GM21825 (cell line): ENCODE measurements around the gene ATXN7L2.

ENCODE experiments used
- ATAC-seq: cut with Tn5 transposase; IDR thresholded peaks from one replicate; pipeline ENCODE4 v1.9.1; 2021; ENCODE audit warnings: mild to moderate bottlenecking, moderate library complexity; ENCODE audit not compliant: unreplicated experiment

Gene ATXN7L2

DNA sequence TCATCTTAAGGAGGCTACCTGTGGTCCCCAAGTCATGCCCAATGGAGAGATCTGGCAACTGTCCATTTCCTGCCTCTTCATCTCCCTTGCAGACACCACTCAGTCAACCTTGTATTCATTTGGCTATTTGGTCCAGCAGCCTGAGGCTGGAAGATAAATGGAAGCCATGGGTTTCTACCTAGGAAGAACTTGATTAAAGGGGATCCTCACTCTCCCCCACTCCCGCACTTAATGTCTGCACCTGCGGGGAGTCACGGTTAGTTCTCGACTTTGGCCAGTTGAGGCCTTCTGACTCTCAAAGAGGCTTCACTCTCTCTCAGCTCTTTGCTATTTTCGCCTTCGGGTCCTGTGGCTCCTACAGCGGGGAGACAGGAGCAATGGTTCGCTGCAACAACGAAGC, 8.4 kb upstream of the ATXN7L2 start:
- no peak for ATAC-seq

DNA sequence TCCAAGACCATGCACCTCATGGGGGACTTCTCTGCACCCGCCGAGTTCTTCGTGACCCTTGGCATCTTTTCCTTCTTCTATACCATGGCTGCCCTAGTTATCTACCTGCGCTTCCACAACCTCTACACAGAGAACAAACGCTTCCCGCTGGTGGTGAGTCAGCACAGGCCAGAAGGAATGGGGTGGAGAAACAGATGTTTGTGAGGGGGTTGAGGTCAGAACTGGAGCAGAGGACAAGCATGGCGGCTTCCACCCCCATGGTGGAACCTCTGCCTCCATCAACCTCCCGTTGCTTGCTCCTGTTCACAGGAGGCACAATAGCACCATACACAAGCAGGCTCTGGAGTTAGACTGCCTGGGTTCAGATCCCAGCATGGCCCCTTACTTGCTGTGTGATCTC, 6.9 kb upstream of the ATXN7L2 start:
- no peak for ATAC-seq

DNA sequence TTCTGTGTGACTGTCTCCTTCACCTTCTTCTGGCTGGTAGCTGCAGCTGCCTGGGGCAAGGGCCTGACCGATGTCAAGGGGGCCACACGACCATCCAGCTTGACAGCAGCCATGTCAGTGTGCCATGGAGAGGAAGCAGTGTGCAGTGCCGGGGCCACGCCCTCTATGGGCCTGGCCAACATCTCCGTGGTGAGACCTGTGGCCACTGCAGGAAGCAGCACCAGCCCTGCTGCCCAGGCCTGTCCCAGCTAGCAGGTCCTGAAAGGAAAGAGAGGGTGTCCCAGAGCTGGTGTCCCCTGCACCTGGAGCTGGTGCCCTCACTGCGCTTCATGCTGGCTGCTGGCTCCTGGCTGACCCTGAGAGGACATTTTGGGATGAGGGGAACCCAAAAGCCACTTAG, 5.9 kb upstream of the ATXN7L2 start:
- no peak for ATAC-seq

DNA sequence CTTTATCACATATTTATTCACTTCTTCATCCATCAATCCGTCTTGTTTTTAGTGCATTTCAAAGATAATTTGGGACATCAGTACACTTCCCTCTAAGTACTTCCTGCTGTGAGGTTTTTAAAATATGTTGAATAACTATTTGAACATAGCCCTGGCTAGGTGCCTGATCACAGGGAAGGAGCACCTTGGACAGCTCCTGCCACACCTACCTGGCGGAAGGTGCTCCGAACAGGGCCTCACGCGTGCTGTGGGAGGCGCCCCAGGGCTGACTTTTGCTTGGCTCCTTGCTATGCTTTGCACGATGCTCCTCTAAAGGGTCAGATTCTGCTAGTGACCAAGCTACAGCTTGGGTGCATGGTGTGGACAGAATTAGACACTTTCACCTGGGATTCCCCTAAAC, 4.9 kb upstream of the ATXN7L2 start:
- ATAC-seq: no peak

DNA sequence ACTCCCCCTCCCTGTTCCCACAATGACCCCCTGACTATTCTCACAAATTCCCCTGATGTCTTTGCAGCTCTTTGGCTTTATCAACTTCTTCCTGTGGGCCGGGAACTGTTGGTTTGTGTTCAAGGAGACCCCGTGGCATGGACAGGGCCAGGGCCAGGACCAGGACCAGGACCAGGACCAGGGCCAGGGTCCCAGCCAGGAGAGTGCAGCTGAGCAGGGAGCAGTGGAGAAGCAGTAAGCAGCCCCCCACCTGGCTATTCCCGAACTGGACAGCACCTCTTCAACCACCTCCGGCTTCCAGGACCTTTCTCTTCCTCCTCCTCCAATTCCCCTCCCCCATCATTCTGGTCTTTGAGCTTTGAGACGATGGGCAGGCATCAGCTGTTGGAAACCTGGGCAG, 4.4 kb upstream of the ATXN7L2 start:
- ATAC-seq: no peak

DNA sequence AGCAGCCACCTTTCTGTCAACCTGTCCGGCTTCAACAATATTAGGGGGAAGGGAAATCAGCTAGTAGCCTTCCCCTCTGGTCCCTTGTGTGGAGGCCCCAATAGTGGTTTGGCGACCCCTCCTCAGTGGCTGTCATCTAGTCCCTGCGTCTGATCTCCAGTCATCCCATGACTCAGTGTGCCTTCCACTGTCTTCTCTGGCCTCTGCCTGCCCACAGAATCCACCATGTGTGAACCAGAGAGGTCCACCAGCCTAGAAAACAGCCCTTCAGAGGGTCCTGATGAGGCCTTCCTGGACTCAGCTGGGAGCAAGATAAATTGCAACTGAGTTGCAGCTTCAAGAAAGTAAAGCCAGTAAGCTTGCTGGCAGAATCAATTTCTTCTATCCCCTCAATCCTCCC, 3.8 kb upstream of the ATXN7L2 start:
- ATAC-seq: no peak

DNA sequence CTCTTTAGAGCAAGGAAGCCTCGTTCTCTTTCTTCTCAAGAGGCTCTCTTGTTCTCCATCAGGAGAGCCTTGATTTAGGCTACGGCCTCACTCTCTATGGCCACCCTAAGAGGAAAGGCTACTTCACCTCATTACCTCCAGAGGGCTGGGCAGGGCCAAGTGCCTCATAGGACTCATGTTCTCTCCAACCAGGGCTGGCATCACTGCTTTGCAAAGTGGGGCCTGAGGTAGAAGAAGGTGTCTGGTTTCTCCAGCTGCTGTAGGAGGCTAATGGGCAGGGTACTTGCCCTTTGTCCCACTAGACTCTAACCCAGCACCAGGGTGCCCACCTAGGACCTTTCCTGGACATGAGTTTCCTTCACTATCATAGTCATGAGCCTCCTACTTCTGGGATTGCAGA, 2.1 kb upstream of the ATXN7L2 start:
- no peak for ATAC-seq

DNA sequence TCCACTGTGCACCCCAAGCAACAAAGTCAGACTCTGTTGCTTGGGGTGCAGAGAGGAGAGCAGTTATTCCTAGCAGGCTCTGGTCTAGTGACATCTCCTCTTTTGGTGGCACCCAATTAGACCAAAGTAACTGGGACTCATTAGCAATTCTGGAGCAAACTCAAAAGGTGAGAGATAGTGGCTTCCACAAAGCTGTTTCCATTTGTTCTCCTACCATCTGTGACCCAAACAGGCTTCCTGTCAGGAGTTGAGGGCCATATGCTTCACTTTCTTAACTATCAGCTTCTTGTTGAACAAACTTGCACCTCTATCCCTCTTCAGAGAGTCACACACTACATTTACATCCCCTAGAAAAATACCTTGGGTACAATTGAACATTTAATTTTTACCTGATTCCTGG, 1.5 kb upstream of the ATXN7L2 start:
- no peak for ATAC-seq

DNA sequence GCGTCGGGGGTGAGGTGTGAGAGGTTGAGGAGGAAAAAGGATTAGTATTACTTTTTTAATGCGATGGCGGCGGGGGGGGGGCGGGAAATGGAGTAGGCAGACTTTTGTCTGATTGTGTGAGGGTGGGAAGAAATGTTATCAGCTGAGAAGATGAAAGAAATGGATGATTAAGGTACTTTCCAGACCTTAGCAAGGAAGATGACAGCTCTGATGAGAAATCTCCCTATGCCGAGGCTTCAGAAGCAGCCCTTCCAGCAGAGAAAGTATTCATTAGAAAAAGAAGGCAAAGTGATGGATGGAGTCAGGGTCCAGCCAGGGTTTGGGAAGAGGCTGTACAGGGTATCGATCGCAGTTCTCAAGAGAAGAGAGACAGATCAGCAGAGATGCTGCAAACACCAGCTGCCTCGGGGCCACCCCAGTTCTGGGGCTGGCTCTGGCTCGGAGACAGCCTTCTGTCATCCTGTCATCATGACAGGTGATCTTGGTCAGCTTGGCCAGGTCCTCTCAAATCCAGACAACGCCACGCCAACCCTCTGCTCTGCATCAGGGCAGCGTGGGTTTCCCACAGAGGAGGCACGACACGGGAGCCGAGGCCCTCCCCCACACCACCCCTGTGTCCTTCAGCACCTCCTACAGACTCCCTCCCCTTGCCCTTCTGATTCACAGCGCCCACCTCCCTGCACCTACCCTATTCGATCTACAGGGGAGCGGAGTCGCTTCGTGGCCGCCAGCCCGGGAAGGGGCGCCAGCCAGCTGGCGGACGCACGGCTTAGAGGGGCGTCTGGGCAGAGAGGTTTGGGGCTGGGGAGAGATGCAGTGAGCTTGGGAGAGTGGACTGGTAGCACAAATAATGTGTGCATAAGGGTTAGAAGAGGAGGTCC, 674 bp upstream of the ATXN7L2 start:
- peak; percentile 23 for ATAC-seq

DNA sequence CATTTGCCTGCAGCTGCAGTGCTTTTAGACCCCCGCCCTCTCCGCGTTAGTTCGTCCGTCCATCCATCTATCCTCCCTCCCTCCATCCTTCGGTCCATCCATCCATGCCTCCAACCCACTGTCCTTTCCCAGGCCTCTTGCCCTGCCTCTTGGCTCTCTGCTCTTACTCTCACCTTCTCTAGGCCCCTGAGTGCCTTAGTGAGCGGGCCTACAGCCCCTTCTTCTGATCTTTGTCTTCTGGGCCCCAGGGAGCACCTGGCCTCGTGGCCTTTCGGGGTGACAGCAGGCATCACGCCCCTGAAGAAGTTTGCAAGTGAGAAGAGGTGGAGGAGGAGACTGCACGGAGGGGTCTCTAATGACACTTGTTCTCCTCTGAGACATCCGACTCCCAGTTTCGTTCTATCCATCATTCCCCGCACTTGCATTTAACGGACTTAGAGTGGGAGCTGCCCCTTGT, 842 bp downstream of the ATXN7L2 start:
- no peak for ATAC-seq

DNA sequence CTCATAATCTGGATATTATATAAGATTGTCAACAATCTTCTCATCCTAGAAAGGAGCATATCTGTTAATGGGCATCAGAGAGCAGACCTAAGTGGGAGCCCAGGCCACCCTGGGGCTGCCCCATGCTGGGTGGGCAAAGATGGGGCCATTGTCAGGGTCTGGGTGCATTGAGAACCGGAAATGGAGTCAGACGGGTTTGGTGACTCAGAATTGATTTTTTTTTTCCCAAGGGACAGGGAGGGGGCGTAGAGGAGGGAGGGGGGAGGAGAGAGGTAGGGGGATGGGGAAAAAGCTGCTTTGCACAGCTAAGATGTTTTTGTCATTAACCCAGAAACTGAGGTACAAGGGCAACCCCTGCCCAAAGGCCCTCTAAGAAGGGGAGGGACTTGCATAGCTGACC, 1.3 kb downstream of the ATXN7L2 start:
- ATAC-seq: no peak

DNA sequence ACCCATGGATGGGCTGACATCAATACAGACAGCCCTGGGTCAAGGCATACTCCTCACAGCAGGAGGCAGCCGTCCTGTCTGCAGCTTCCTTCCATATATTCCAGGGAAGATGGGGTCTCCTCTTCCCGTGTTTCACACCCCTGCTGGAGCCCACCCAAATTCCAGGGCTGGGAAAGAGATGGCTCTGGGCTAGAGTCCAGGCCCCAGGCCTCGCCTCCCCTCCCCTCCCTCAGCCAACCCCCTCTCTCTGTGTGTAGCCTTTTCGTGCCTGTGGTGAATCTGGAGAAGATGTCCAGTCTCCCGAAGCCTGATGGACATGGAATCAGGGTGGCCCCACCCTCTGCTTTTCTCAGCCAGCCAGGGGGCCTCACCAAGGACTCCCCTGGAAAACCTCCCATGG, 3.6 kb downstream of the ATXN7L2 start:
- ATAC-seq: no peak

DNA sequence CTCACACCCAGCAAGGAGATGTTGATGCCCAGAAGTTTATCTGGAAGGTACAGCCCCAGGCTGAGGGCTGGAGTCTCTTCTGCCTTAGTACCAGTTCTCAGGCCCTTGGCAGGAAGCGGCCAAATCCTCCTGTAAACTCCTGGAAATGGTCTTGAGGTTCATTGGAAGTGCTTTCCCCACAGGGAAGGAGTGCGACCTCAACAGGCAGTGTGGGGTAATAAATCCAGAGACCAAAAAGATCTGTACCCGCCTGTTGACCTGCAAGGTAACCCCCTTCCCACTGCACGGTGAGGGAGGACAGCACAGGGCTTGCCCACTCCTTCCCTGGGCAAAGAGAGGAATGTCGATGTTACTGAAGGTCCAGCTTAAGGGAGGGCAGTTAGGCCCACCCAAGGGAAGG, 4.5 kb downstream of the ATXN7L2 start:
- no peak for ATAC-seq

DNA sequence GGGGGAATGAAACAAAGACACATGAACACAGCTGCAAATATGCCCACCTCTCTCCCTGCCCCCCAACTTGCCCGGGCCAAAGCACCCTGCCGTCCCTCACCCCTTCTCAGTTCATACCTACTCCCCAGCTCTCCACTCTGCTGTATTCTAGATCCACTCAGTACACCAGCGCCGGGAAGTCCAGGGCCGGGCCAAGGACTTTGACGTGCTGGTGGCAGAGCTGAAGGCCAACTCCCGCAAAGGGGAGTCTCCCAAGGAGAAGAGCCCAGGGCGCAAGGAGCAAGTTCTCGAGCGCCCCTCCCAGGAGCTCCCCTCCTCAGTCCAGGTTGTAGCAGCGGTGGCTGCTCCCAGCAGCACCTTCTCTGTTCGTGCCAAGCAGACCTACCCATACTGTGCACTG, 5.0 kb downstream of the ATXN7L2 start:
- no peak for ATAC-seq

DNA sequence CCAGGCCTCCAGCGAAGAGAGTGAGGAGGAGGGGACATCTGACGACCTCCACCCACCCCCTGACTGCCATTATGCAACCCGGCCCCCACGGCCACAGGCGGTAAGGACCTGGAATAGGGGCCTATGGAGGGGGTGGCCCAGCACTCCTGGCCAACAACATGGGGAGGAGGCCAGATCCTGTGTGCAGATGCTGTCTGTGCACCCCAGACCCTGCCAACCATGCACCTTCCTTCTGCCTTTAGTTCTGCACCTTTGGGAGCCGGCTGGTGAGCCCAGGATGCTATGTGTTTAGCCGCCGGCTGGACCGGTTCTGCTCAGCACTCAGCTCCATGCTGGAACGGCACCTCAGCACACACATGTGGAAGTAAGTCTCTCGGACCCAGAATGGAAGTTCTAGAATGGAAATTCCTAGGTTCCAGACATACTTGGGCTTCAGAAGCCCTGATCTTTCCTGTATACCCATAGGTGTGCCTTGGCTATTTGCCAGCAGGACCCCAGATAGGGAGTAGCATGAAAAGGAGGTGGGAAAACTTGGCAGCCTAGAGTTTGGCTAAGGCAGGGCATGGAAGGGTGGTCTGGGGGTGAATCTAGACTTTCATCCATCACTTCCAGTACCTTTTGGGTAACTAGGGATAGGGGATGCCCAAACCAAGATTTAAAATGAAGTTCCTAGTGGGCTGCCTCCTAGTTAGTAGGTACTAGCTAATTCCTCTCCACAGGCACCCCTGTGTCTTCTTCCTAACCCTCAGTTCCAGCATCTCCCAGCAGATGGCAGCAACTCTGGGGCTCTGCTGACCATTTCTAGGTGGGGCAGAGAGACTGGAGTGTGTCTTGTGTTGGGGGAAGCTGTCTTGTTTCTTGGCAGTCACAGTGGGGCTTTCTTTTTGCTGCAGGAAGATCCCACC, 6.6 kb downstream of the ATXN7L2 start:
- no peak for ATAC-seq

DNA sequence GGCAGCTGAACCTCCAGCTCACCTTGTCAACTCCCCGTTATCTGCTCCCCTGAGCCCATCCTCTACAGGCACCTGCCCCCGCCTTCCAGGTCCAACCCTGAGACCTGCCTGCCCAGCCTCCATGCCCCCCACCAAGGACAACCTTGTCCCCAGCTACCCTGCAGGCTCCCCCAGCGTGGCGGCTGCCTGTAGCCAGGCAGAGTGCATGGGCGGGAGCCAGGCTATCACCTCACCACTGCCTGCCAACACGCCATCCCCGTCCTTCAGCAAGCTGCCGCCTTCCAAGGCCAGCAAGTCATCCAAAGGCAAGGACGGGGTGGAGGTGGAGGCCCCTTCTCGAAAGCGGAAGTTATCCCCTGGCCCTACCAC, 7.2 kb downstream of the ATXN7L2 start:
- no peak for ATAC-seq

DNA sequence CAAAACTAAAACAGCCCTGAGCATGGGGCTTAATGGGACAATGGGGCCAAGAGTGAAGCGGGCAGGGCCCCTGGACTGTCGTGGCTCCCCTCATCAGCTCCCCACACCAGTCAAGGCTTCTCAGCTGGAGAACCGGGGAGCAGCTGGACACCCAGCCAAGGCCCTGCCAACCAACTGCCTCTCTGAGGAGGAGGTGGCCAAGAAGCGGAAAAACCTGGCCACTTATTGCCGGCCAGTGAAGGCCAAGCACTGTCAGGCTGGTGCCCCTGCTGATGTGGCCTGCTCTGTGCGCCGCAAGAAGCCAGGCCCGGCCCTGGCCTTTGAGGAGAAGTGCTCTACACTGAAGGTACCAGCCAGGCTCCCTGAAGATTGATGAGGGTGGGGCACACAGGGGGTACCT, 7.7 kb downstream of the ATXN7L2 start:
- ATAC-seq: no peak

DNA sequence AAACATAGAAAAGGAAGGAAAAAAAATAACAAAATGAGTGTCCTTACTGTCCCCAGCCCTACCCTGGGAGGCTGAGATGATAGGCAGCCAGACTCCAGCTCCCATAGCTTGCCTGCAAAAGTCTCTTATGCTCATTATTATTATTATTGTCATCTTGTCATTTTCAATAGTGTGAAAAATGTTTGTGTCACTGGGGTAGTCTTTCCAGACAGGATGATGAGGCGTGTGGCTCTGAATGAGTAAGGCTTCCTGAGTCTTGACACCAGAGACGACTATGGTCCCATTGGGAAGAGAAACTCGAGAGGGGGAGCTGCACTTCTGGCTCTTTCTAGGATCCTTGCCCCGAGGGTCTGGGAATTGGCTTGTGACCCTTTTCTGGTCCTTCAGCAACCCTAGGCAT, 9.1 kb downstream of the ATXN7L2 start:
- ATAC-seq: no peak

DNA sequence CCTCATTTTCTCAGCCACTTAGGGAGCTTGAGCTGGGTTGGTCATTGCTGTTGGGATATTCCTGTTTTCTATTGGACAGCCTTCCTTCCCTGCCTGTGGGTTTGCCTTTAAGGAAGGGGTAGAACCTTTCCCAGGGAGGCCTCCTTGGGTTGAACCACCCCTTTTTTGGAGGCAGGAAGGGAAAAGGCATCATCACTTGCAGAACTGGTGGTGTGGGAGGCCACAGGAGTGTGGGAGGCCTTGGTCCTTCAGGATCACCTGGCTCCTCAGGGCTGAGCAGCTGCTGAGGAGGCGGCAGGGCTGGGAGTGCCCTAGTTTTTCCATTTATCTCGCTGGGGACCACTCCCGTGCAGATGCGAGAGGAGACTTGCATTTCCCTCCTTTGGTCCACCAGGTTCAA, 9.5 kb downstream of the ATXN7L2 start:
- no peak for ATAC-seq

DNA sequence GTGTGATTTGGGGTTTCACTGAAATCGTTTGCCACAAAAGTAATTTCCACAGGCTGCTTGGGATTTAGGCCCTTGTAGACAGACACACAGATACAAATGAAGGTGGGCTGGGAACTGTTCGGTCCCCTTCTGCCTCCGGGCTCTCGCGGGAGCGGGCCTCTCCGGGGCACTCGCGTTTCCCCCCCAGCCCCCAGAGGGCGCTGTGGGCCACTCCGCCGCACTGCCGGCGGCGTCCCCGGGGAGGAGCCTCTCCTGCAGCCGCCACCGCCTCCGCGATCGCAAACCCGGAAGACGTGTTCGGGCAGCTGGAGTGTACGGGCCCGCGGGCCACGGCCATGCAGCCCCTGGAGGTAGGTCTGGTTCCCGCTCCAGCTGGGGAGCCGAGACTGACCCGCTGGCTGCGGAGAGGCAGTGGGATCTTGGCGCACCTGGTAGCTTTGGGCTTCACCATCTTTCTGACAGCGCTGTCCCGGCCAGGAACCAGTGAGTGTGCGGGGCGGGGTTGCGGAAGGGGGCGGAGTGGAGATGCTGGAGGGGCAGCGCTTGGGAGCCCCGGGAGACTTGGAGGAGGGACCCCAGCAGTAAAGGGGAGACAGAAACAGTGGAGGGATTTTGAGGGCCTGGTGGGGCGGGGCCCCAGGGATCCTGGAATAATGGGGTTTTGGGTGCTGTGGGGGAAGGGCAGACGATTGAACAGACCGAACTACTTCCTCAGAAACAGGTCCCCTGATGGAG, 10.3 kb downstream of the ATXN7L2 start, which contains the start of gene CYB561D1:
Gene CYB561D1, plus strand, starts transcription at position 290 of the 735 bp plus-strand sequence. Its CDS starts 46 bp downstream, at position 336.
- peak; percentile 83 for ATAC-seq

DNA sequence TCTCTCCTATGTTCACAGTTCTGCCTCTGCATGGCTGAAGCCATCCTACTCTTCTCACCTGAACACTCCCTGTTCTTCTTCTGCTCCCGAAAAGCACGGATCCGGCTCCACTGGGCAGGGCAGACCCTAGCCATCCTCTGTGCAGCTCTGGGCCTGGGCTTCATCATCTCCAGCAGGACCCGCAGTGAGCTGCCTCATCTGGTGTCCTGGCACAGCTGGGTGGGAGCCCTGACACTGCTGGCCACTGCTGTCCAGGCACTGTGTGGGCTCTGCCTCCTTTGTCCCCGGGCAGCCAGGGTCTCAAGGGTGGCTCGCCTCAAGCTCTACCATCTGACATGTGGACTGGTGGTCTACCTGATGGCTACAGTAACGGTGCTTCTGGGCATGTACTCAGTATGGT, 12.0 kb downstream of the ATXN7L2 start:
- no peak for ATAC-seq
